HEK293 (cell line): Measurements from ENCODE around the gene ZDHHC9.

Experiments
- HOXC10 ChIP-seq: sonication (generic); formaldehyde crosslinking; IDR thresholded peaks from 2 replicates; pipeline ENCODE4 v1.8.1; 2023; ENCODE audit warnings: mild to moderate bottlenecking, missing genetic modification reagents
- KLF1 ChIP-seq: fragments of 450-650 bp; formaldehyde crosslinking; IDR thresholded peaks from 2 replicates; pipeline ENCODE4 v1.5.1; 2016; ENCODE audit warnings: missing biosample characterization, missing genetic modification characterization
- KLF16 ChIP-seq: fragments of 450-650 bp; formaldehyde crosslinking; IDR thresholded peaks from 2 replicates; pipeline ENCODE4 v1.5.1; 2017; ENCODE audit warnings: missing biosample characterization, missing genetic modification characterization
- KLF7 ChIP-seq: fragments of 450-650 bp; formaldehyde crosslinking; IDR thresholded peaks from 2 replicates; pipeline ENCODE4 v1.5.1; 2016; ENCODE audit warnings: missing biosample characterization, missing genetic modification characterization, borderline replicate concordance
- KLF9 ChIP-seq: fragments of 450-650 bp; formaldehyde crosslinking; IDR thresholded peaks from 2 replicates; pipeline ENCODE4 v1.5.1; 2016; ENCODE audit warnings: missing biosample characterization, missing genetic modification characterization, low read depth
- MZF1 ChIP-seq: fragments of 450-650 bp; formaldehyde crosslinking; IDR thresholded peaks from 2 replicates; pipeline ENCODE4 v1.5.1; 2017; ENCODE audit warnings: missing biosample characterization, missing genetic modification characterization, borderline replicate concordance
- OSR2 ChIP-seq: fragments of 450-650 bp; formaldehyde crosslinking; IDR thresholded peaks from 2 replicates; pipeline ENCODE4 v1.5.1; 2016; ENCODE audit warnings: missing biosample characterization, missing genetic modification characterization
- SCRT2 ChIP-seq: fragments of 450-650 bp; formaldehyde crosslinking; IDR thresholded peaks from 2 replicates; pipeline ENCODE4 v1.5.1; 2016; ENCODE audit warnings: missing biosample characterization, missing genetic modification characterization
- ZBTB7A ChIP-seq: fragments of 450-650 bp; formaldehyde crosslinking; IDR thresholded peaks from 2 replicates; pipeline ENCODE4 v1.5.1; 2016; ENCODE audit warnings: low read depth, missing biosample characterization, missing genetic modification characterization
- ZFP37 ChIP-seq: fragments of 450-650 bp; formaldehyde crosslinking; IDR thresholded peaks from 2 replicates; pipeline ENCODE4 v1.5.1; 2016; ENCODE audit warnings: missing biosample characterization, missing genetic modification characterization
- ZIC2 ChIP-seq: fragments of 450-650 bp; formaldehyde crosslinking; IDR thresholded peaks from 2 replicates; pipeline ENCODE4 v1.5.1; 2016; ENCODE audit warnings: missing biosample characterization, missing genetic modification characterization
- ZNF16 ChIP-seq: fragments of 450-650 bp; formaldehyde crosslinking; IDR thresholded peaks from 2 replicates; pipeline ENCODE4 v1.5.1; 2016; ENCODE audit warnings: low read depth, missing biosample characterization, missing genetic modification characterization
- ZNF175 ChIP-seq: fragments of 450-650 bp; formaldehyde crosslinking; IDR thresholded peaks from 2 replicates; pipeline ENCODE4 v1.5.1; 2016; ENCODE audit warnings: missing biosample characterization, missing genetic modification characterization
- ZNF266 ChIP-seq: fragments of 450-650 bp; formaldehyde crosslinking; IDR thresholded peaks from 2 replicates; pipeline ENCODE4 v1.5.1; 2016; ENCODE audit warnings: missing biosample characterization, missing genetic modification characterization, low read depth
- ZNF311 ChIP-seq: fragments of 450-650 bp; formaldehyde crosslinking; IDR thresholded peaks from 2 replicates; pipeline ENCODE4 v1.5.1; 2017; ENCODE audit warnings: missing biosample characterization, missing genetic modification characterization, borderline replicate concordance
- ZNF391 ChIP-seq: fragments of 450-650 bp; formaldehyde crosslinking; IDR thresholded peaks from 2 replicates; pipeline ENCODE4 v1.5.1; 2016; ENCODE audit warnings: low read depth, missing biosample characterization, missing genetic modification characterization, borderline replicate concordance
- ZNF426 ChIP-seq: fragments of 450-650 bp; formaldehyde crosslinking; IDR thresholded peaks from 2 replicates; pipeline ENCODE4 v1.5.1; 2017; ENCODE audit warnings: missing biosample characterization, missing genetic modification characterization, mild to moderate bottlenecking, inconsistent platforms, moderate library complexity
- ZNF449 ChIP-seq: fragments of 450-650 bp; formaldehyde crosslinking; IDR thresholded peaks from 2 replicates; pipeline ENCODE4 v1.5.1; 2017; ENCODE audit warnings: missing biosample characterization, mild to moderate bottlenecking, missing genetic modification characterization, moderate library complexity
- ZNF48 ChIP-seq: fragments of 450-650 bp; formaldehyde crosslinking; IDR thresholded peaks from 2 replicates; pipeline ENCODE4 v1.5.1; 2016; ENCODE audit warnings: missing biosample characterization, missing genetic modification characterization
- ZNF514 ChIP-seq: fragments of 450-650 bp; formaldehyde crosslinking; IDR thresholded peaks from 2 replicates; pipeline ENCODE4 v1.5.1; 2016; ENCODE audit warnings: missing biosample characterization, missing genetic modification characterization
- ZNF530 ChIP-seq: fragments of 450-650 bp; formaldehyde crosslinking; IDR thresholded peaks from 2 replicates; pipeline ENCODE4 v1.5.1; 2016; ENCODE audit warnings: low read depth, missing biosample characterization, missing genetic modification characterization
- ZNF670 ChIP-seq: fragments of 450-650 bp; formaldehyde crosslinking; IDR thresholded peaks from 2 replicates; pipeline ENCODE4 v1.5.1; 2016; ENCODE audit warnings: missing biosample characterization, missing genetic modification characterization, low read depth
- ZSCAN4 ChIP-seq: fragments of 450-650 bp; formaldehyde crosslinking; IDR thresholded peaks from 2 replicates; pipeline ENCODE4 v1.5.1; 2017; ENCODE audit warnings: missing biosample characterization, missing genetic modification characterization
- TF ChIP-seq, protein P1 (sequence below): fragments of 450-650 bp; formaldehyde crosslinking; IDR thresholded peaks from 2 replicates; pipeline ENCODE4 v1.5.1; 2016; ENCODE audit warnings: missing biosample characterization, missing genetic modification characterization
- TF ChIP-seq, protein P2 (sequence below): fragments of 450-650 bp; formaldehyde crosslinking; IDR thresholded peaks from 2 replicates; pipeline ENCODE4 v1.5.1; 2016; ENCODE audit warnings: missing biosample characterization, missing genetic modification characterization
- TF ChIP-seq, protein P3 (sequence below): fragments of 450-650 bp; formaldehyde crosslinking; IDR thresholded peaks from 2 replicates; pipeline ENCODE4 v1.5.1; 2016; ENCODE audit warnings: missing biosample characterization, missing genetic modification characterization
- TF ChIP-seq, protein P4 (sequence below): fragments of 450-650 bp; formaldehyde crosslinking; IDR thresholded peaks from 2 replicates; pipeline ENCODE4 v1.5.1; 2016; ENCODE audit warnings: missing biosample characterization, missing genetic modification characterization
- TF ChIP-seq, protein P5 (sequence below): fragments of 450-650 bp; formaldehyde crosslinking; IDR thresholded peaks from 2 replicates; pipeline ENCODE4 v1.5.1; 2016; ENCODE audit warnings: missing biosample characterization, missing genetic modification characterization

Gene ZDHHC9

GRCh38 chrX:129843459-129844306, at the start of gene ZDHHC9 (continued):
- peak; percentile 93 for TF ChIP-seq ZSCAN4 (tag by site-specific recombination)
- TF ChIP-seq ZNF175 (tag by site-specific recombination): no peak
- TF ChIP-seq ZNF670 (tag by site-specific recombination): no peak
- no peak for TF ChIP-seq SCRT2 (tag by site-specific recombination)
- TF ChIP-seq, protein P1, sequence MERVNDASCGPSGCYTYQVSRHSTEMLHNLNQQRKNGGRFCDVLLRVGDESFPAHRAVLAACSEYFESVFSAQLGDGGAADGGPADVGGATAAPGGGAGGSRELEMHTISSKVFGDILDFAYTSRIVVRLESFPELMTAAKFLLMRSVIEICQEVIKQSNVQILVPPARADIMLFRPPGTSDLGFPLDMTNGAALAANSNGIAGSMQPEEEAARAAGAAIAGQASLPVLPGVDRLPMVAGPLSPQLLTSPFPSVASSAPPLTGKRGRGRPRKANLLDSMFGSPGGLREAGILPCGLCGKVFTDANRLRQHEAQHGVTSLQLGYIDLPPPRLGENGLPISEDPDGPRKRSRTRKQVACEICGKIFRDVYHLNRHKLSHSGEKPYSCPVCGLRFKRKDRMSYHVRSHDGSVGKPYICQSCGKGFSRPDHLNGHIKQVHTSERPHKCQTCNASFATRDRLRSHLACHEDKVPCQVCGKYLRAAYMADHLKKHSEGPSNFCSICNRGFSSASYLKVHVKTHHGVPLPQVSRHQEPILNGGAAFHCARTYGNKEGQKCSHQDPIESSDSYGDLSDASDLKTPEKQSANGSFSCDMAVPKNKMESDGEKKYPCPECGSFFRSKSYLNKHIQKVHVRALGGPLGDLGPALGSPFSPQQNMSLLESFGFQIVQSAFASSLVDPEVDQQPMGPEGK (tag by site-specific recombination): peak; percentile 90
- TF ChIP-seq ZNF391 (tag by site-specific recombination): no peak
- peak; percentile 86 for TF ChIP-seq KLF16 (tag by site-specific recombination)
- TF ChIP-seq, protein P2, sequence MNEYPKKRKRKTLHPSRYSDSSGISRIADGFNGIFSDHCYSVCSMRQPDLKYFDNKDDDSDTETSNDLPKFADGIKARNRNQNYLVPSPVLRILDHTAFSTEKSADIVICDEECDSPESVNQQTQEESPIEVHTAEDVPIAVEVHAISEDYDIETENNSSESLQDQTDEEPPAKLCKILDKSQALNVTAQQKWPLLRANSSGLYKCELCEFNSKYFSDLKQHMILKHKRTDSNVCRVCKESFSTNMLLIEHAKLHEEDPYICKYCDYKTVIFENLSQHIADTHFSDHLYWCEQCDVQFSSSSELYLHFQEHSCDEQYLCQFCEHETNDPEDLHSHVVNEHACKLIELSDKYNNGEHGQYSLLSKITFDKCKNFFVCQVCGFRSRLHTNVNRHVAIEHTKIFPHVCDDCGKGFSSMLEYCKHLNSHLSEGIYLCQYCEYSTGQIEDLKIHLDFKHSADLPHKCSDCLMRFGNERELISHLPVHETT (tag by site-specific recombination): no peak
- no peak for TF ChIP-seq OSR2 (tag by site-specific recombination)
- no peak for TF ChIP-seq ZNF514 (tag by site-specific recombination)
- no peak for TF ChIP-seq MZF1 (tag by site-specific recombination)
- peak; percentile 84 for TF ChIP-seq KLF1 (tag by site-specific recombination)
- TF ChIP-seq KLF9 (tag by site-specific recombination): peak; percentile 93
- no peak for TF ChIP-seq ZNF311
- 0 out of 2 replicates have a peak, but pooled peaks have one; percentile 9 for TF ChIP-seq ZIC2 (tag by site-specific recombination)
- TF ChIP-seq, protein P3, sequence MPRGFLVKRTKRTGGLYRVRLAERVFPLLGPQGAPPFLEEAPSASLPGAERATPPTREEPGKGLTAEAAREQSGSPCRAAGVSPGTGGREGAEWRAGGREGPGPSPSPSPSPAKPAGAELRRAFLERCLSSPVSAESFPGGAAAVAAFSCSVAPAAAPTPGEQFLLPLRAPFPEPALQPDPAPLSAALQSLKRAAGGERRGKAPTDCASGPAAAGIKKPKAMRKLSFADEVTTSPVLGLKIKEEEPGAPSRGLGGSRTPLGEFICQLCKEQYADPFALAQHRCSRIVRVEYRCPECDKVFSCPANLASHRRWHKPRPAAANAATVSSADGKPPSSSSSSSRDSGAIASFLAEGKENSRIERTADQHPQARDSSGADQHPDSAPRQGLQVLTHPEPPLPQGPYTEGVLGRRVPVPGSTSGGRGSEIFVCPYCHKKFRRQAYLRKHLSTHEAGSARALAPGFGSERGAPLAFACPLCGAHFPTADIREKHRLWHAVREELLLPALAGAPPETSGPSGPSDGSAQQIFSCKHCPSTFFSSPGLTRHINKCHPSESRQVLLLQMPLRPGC: no peak
- TF ChIP-seq ZNF266 (tag by site-specific recombination): no peak
- TF ChIP-seq KLF7 (tag by site-specific recombination): peak; percentile 53; the same call in 1 of the 2 replicates
- no peak for TF ChIP-seq ZNF48 (tag by site-specific recombination)
- TF ChIP-seq ZFP37 (tag by site-specific recombination): peak; percentile 36; the same call in 1 of the 2 replicates
- no peak for TF ChIP-seq ZNF530 (tag by site-specific recombination)
- TF ChIP-seq HOXC10 (CRISPR knock-in tag): no peak
- no peak for TF ChIP-seq ZNF16 (tag by site-specific recombination)
- no peak for TF ChIP-seq ZNF426 (tag by site-specific recombination)
- TF ChIP-seq, protein P4, sequence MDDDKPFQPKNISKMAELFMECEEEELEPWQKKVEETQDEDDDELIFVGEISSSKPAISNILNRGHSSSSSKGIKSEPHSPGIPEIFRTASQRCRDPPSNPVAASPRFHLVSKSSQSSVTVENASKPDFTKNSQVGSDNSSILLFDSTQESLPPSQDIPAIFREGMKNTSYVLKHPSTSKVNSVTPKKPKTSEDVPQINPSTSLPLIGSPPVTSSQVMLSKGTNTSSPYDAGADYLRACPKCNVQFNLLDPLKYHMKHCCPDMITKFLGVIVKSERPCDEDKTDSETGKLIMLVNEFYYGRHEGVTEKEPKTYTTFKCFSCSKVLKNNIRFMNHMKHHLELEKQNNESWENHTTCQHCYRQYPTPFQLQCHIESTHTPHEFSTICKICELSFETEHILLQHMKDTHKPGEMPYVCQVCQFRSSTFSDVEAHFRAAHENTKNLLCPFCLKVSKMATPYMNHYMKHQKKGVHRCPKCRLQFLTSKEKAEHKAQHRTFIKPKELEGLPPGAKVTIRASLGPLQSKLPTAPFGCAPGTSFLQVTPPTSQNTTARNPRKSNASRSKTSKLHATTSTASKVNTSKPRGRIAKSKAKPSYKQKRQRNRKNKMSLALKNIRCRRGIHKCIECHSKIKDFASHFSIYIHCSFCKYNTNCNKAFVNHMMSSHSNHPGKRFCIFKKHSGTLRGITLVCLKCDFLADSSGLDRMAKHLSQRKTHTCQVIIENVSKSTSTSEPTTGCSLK (tag by site-specific recombination): no peak
- TF ChIP-seq ZNF449 (tag by site-specific recombination): no peak
- TF ChIP-seq, protein P5, sequence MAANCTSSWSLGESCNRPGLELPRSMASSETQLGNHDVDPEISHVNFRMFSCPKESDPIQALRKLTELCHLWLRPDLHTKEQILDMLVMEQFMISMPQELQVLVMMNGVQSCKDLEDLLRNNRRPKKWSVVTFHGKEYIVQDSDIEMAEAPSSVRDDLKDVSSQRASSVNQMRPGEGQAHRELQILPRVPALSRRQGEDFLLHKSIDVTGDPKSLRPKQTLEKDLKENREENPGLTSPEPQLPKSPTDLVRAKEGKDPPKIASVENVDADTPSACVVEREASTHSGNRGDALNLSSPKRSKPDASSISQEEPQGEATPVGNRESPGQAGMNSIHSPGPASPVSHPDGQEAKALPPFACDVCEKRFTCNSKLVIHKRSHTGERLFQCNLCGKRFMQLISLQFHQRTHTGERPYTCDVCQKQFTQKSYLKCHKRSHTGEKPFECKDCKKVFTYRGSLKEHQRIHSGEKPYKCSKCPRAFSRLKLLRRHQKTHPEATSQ: peak; percentile 66; the same call in 1 of the 2 replicates
- 0 out of 2 replicates have a peak, but pooled peaks have one; percentile 11 for TF ChIP-seq ZBTB7A (tag by site-specific recombination)
